ENCODE results near the gene RAMP3. TPM values are rescaled to one million over a fixed set of nuclear protein-coding genes. Genes with fewer than 3 reads are reported as not detected.

Gene RAMP3
- total and polyA plus RNA-seq, 10 of the 15 experiments (the other 5 are each of a cell fraction or from before 2014, with no cell fraction given), result not detected

DNA sequence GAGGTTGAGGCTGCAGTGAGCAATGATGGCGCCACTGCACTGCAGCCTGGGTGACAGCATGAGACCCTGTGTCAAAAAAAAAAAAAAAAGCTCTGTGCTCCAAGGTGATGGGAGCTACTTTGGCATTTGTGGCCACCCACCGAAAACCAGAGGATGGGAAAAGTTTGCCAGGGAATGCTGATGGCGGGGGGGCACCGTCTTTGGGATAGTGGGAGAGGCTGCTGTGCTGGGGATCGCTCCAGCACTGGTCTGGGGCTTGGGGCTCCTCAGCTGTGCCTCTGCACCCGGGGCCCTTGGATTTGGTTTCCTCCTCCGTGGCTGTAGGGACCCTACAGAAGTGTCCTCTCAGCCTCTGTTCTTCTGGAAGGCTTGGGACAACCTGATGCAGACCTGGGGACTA is 11.7 kb upstream of the RAMP3 start (continued):
- TF ChIP-seq, protein P1, sequence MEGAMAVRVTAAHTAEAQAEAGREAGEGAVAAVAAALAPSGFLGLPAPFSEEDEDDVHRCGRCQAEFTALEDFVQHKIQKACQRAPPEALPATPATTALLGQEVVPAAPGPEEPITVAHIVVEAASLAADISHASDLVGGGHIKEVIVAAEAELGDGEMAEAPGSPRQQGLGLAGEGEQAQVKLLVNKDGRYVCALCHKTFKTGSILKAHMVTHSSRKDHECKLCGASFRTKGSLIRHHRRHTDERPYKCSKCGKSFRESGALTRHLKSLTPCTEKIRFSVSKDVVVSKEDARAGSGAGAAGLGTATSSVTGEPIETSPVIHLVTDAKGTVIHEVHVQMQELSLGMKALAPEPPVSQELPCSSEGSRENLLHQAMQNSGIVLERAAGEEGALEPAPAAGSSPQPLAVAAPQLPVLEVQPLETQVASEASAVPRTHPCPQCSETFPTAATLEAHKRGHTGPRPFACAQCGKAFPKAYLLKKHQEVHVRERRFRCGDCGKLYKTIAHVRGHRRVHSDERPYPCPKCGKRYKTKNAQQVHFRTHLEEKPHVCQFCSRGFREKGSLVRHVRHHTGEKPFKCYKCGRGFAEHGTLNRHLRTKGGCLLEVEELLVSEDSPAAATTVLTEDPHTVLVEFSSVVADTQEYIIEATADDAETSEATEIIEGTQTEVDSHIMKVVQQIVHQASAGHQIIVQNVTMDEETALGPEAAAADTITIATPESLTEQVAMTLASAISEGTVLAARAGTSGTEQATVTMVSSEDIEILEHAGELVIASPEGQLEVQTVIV (IDR thresholded peaks at IDR 0.05; ENCODE audit: borderline replicate concordance, partially characterized antibody), result no peak
- TF ChIP-seq JUNB (IDR thresholded peaks at IDR 0.05), result no peak
- TF ChIP-seq, protein P2, sequence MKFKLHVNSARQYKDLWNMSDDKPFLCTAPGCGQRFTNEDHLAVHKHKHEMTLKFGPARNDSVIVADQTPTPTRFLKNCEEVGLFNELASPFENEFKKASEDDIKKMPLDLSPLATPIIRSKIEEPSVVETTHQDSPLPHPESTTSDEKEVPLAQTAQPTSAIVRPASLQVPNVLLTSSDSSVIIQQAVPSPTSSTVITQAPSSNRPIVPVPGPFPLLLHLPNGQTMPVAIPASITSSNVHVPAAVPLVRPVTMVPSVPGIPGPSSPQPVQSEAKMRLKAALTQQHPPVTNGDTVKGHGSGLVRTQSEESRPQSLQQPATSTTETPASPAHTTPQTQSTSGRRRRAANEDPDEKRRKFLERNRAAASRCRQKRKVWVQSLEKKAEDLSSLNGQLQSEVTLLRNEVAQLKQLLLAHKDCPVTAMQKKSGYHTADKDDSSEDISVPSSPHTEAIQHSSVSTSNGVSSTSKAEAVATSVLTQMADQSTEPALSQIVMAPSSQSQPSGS (IDR thresholded peaks at IDR 0.05; ENCODE audit: low read length), result no peak
- TF ChIP-seq TAF1 (IDR thresholded peaks at IDR 0.05; ENCODE audit: borderline replicate concordance, low read depth, low read length), result no peak
- no peak for TF ChIP-seq EZH2 (IDR thresholded peaks at IDR 0.05; ENCODE audit: borderline replicate concordance, control insufficient read depth, low read depth, low read length)

DNA sequence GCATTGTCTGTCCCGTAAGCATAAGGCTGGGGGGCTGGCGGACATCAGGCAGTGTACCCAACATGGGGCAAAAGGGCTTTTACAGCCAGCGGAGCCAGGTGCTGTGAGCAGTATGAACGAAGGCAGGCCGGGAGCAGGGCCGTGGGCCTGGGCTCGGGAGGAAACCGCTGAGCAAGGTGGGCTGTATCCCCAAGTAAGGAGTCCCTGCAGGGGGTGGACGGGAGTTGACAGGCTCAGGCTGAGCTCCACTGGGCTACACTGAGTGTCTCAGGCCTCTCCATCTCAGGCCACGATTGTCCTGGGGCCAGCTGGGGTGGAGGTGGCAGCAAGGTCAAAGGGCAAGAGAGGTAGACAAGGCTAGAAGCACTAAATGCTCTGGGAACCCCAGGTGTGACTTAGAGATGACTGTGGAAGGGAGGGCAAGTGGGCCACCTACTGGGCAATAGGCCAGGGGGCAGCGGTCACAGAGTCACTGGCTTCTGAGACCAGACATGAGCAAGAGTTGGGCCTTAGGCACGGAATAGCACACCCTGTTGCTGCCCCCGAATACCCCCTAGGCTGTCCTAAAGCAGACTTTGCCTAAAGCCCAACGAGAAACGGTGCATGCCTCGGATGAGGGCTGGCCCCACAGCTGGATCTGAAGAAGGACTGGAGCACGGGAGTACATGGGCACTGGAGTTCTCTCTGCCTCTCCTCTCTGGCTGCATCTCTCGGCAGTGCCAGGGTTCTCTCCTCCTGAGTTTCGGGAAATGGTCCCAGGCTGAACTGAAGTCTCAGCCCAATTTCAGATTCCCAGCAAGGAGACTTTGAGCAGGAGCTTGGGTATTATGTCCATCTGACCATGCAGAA is 10.8 kb upstream of the RAMP3 start:
- Histone ChIP-seq H4K20me1 (ENCODE audit: control insufficient read depth, insufficient read depth) (no peaks in the 10 kb centered on the region), H3K27me3 (replicated peaks in 1 of 2; ENCODE audit: control insufficient read depth in 2 of 2, insufficient read depth in 2 of 2, low read length in 1 of 2) (no peaks in the 10 kb centered on the region; a peak in 1 of 4 replicates), H3K4me3 (no peak overlapping the region), H3K27ac (ENCODE audit: control insufficient read depth, insufficient read depth) (no peak overlapping the region), H3K9me3 (replicated peaks; ENCODE audit: control insufficient read depth, insufficient read depth, low read length) (no peaks in the 10 kb centered on the region; the same call in 2 of the 3 replicates), H3K79me2 (ENCODE audit: control insufficient read depth, insufficient read depth, low read length) (no peaks in the 10 kb centered on the region), H3K9ac (ENCODE audit: control insufficient read depth, insufficient read depth, low read length) (no peak overlapping the region), H3K4me2 (ENCODE audit: control insufficient read depth, insufficient read depth) (no peak overlapping the region), H3K4me1 (ENCODE audit: control insufficient read depth, insufficient read depth, low read length) (no peaks in the 10 kb centered on the region), H3K36me3 (ENCODE audit: control insufficient read depth in 2 of 2, insufficient read depth in 2 of 2, low read length in 1 of 2) (no peaks in the 10 kb centered on the region), H2AFZ (ENCODE audit: control insufficient read depth, low read depth, low read length) (no peak overlapping the region)
- in situ Hi-C loops (cut with MboI), result no loop called here
- POLR2A ChIA-PET, result no interaction called here
- ATAC-seq (peak; percentile 65), DNase-seq (ENCODE audit: low read depth, low spot score) (no peak), FAIRE-seq (no peak)
- TF ChIP-seq, protein P3, sequence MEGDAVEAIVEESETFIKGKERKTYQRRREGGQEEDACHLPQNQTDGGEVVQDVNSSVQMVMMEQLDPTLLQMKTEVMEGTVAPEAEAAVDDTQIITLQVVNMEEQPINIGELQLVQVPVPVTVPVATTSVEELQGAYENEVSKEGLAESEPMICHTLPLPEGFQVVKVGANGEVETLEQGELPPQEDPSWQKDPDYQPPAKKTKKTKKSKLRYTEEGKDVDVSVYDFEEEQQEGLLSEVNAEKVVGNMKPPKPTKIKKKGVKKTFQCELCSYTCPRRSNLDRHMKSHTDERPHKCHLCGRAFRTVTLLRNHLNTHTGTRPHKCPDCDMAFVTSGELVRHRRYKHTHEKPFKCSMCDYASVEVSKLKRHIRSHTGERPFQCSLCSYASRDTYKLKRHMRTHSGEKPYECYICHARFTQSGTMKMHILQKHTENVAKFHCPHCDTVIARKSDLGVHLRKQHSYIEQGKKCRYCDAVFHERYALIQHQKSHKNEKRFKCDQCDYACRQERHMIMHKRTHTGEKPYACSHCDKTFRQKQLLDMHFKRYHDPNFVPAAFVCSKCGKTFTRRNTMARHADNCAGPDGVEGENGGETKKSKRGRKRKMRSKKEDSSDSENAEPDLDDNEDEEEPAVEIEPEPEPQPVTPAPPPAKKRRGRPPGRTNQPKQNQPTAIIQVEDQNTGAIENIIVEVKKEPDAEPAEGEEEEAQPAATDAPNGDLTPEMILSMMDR (IDR thresholded peaks at IDR 0.05 in 2 of 3, conservative IDR thresholded peaks at IDR 0.05 in 1 of 3; ENCODE audit: control insufficient read depth in 2 of 3, extremely low read depth in 1 of 3, insufficient read depth in 1 of 3, low read depth in 3 of 3, low read length in 3 of 3), result peak in 1 of 3 experiments; percentile 12; a peak in 1 of 6 replicates
- TF ChIP-seq SMARCA5 (IDR thresholded peaks at IDR 0.05), result no peak
- BruUV-seq (replicated peaks), result no TSS peak
- 31% methylated on average over 19 of the region's 19 CpGs for WGBS (ENCODE audit: insufficient coverage, insufficient replicate concordance, low lambda C conversion rate, missing lambda C conversion rate)
- RAD21 ChIA-PET (ENCODE audit: unreplicated experiment), result no interaction called here
- SMC1A ChIA-PET (ENCODE audit: uncharacterized antibody, unreplicated experiment), result no interaction called here
- CTCF ChIA-PET, result interaction anchor here (1.8 kb wide), 1 partner anchor 11 kb away, joined by 4 read pairs; no protein-coding TSS in a partner anchor
- intact Hi-C loops (cut with micrococcal nuclease; ENCODE audit: unreplicated experiment), result no loop called here

All from GM12878 (cell line).